ENCODE measurements around the gene SORCS3.
A peak's percentile ranks its signal among the peaks of the same experiment; 100 is the strongest.

SORCS3 gene

GRCh38 chr10:105128111-105128510 lies 487.0 kb downstream of the SORCS3 start:
- no peak for DNase-seq

- DNase-seq, result no peak
Observed at GRCh38 chr10:105138358-105138757, 497.3 kb downstream of the SORCS3 start.

GRCh38 chr10:105139363-105139896 lies 498.3 kb downstream of the SORCS3 start:
- no peak for DNase-seq

GRCh38 chr10:105140600-105140999 lies 499.5 kb downstream of the SORCS3 start:
- no peak for DNase-seq

DNA sequence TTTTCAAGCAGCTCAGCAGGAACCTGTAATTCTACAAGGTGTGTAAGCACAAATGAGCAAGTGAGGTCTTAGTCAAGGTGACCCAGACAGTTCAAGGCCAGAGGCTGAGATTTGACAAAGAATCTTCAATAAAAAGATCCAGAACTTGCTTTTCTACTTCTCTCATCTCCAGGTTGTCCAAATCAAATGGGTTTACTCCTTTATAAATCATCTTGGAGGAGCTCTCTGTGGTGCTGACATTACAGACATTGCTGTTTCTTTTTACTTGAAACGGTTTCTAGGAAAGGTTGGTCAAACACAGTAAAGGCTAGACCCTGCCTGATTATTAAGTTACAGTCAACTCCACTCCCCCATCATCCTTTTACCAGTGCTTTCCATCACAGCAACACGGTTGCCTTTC lies 504.6 kb downstream of the SORCS3 start:
- DNase-seq, result no peak

GRCh38 chr10:105146436-105146835 lies 505.3 kb downstream of the SORCS3 start:
- DNase-seq, result no peak

GRCh38 chr10:105148456-105148855 lies 507.4 kb downstream of the SORCS3 start:
- no peak for DNase-seq

DNA sequence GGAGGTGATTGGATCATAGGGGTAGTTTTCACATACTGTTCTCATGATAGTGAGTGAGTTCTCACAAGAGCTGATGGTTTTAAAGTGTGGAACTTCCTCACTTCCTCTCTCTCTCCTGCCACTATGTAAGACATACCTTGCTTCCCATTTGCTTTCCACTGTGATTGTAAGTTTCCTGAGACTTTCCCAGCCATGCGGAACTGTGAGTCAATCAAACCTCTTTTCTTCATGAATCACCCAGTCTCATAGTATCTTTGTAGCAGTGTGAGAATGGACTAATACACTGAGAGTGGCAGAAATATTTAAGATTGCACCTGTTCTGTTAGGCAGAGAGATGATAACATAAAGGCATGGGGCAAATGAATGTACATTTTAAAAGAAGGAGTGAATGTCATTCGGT lies 507.8 kb downstream of the SORCS3 start:
- DNase-seq, result no peak

DNA sequence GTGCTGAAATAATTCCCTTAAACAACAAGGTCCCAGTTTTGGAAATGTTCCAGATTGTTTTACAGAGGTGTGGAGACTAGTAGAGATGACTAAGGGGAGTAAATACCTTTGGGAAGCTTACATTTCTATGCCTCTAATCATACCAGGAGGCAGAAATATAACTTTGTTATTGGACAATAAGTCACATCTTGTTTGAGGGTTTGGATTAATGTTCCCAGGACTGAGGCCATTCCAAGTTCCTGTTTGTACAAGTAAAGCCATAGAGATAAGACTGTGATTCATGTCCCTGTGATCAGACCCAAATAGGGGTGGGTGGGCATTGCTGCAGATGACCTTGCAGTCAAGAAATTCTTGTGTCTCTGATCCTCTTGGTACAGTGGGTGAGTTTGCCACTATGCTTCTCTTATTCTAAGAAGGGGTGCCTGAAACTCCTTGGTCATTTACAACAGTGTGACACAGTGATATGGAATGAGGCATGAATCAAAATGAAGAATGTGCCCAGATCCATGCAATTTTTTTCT lies 508.3 kb downstream of the SORCS3 start:
- DNase-seq, result no peak

DNA sequence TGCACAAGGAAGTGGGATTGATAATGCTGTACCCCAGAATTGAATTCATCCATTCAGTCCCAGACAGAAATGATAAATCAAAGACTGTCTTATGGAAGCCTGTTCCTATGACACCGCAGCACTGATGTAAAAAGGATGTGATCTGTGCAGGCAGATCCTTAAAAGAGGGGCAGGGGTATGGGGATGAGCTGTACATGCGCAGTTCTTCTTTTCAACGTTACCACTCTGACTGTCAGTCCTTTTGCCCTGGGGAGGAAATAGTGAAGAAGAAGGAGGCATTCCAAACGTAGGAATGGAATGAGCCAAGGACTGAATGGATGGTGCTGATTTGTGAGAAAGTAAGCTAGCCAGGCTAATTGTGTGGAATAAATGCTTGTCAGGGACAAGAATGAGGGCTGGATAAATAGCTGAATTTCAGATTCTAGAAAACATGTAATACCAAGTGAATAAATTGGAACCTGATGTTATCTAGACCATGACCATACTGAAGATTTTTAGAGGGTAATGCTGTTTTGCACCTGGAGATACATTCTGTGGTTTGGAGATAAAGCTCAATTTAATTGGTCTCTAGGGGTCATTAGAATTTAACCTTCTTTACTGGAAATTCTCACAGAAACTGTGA lies 509.3 kb downstream of the SORCS3 start:
- no peak for DNase-seq

DNA sequence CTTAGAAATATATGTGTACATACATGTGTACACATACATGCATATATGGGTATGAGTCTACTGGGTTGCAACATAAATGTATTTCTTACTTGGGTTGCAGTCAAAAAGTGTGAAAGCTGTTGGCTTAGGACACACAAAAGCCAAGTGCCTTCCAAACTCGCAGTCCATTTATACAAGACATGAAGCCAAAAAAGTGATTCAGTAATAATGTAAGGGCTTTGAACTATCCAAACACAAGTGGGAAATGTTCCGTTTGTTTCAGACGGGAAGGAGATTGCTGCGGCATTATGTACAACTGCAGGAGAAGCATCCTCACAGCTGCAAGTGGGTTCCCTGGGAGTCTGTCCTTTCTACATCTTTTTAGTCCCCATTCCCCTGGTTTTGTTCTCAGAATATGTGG lies 513.6 kb downstream of the SORCS3 start:
- no peak for DNase-seq

GRCh38 chr10:105159268-105159667 lies 518.2 kb downstream of the SORCS3 start:
- DNase-seq, result no peak

- no peak for DNase-seq
Observed at GRCh38 chr10:105161149-105161548, 520.1 kb downstream of the SORCS3 start.

DNA sequence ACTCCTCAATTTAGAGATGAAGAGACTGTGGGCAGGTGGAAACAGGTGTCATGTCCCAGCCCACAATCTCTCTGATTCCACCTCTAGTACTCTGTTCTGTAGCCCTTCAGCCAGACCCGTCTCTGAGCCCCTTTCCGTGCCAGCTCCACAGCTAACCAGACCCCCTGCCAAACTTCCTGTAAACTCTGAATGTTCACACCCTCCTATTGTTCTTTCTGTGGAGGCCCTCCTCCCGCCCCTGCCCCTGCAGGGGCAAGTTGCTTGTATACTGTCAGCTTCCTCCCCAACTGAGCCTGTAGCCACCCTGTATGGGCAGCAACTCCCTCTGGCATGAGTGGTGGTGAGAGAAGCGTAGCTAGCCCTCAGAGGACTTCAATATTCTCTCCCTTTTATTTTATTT lies 520.7 kb downstream of the SORCS3 start:
- DNase-seq, result no peak

GRCh38 chr10:105170521-105170920 lies 529.4 kb downstream of the SORCS3 start:
- DNase-seq, result peak in 1 of 2 experiments; percentile 0

GRCh38 chr10:105171945-105172344 lies 530.9 kb downstream of the SORCS3 start:
- DNase-seq, result no peak

DNA sequence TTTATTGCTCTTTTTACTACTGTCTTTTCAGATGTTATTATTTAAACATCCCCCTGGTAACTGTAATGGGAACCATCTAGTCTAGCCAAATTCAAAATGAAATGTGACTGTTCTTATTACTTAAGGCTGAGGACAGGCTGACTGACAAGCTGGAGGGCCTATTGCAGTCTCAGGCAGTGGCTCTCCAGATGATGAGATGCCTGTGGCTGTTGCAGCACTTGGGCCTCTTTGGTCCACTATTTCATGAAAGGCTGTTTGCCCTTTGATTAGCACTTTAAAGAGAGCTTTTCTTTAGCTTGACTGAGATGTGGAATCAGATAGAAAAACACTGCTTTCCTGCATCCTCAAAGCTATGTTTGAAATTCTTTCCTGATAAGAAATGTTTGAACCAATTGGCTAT lies 540.5 kb downstream of the SORCS3 start:
- DNase-seq, result no peak

DNA sequence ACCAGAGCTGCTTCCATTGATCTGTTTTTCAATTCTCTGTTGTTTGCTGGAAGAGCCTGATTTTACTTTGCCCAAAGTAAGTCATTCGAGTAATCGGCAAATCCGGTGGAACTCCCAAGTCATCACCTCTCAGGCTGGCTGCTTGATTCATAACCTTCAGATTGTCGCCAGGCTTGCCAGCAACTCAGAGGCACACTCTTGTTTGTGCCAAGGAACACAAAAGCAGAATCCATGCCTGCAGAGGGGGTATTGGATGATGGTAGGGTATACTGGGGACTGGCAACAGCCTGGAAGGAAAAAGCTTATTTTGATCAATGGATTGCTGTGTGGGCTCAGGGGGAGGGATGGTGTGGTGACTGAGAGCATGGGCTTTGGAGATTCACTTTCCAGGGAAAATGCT lies 542.4 kb downstream of the SORCS3 start:
- DNase-seq, result no peak

DNA sequence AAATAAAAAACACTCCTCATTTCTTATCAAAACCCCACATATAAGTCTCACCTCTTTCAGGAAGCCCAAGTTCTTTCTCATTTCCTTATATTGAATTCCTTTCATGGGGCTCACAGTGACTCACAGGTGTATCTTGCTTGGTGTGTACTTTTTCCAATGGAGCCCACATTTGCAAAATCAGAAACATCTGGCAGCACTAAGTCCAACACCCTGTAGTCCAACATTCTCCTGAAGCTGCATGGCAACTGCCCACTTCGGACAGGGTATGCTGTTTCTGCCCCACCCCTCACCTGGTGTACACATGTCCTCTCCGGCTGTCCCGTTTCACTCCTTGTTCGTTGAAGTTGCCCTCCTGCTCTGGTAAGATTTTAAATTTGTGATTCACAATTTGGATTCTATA lies 544.1 kb downstream of the SORCS3 start:
- DNase-seq, result no peak

GRCh38 chr10:105187243-105187642 lies 546.2 kb downstream of the SORCS3 start:
- DNase-seq, result no peak

DNA sequence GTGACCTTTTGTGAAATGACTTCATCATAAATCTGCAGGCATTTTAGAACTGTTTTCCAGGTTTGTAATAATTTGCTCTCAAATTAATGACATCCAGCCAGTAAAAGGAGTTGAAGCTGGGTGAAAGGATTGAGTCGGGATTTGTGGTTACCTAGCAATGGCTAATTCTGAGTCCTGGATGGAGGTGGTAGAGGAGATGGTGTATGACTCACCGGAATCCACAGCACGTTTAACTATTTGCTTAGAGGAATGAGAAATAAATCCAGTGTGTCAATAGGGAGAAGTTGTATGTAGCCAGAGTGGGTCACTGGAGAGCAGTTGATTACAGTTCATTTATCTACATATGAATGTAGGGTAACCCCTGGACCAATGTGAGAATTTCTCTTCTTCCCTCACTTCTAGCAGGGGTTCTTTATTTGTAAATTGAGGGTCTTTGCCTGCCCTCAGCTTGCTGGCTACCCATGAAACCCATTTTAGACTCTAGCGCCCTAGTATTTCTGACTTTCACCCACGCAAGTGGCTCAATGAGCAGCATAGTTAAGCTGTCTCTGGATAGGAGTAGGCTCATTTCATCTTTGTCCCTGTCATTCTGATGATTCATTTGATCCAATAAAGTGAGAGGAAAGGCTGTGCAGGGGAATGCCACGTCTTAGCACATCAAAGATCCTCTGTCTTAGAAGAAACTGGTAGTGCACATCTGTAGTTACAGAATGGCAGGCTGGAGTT lies 547.8 kb downstream of the SORCS3 start:
- no peak for DNase-seq

DNA sequence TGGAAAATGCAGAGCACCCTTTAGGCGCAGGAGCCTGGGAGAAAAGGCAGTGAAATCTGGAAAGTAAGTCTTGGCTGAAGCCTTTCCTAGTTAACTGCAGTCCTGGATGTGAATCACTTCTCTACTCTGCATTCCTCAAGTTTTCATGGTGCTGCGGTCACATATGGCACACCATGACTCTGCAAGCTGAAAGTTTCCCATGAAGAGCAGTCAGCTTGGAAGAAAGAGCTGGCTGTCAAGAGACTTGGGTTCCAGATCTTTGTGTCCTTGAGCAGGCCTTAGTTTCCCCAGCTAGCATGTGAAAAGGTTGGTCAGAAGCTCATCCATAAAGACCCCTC lies 548.3 kb downstream of the SORCS3 start:
- DNase-seq, result no peak

DNA sequence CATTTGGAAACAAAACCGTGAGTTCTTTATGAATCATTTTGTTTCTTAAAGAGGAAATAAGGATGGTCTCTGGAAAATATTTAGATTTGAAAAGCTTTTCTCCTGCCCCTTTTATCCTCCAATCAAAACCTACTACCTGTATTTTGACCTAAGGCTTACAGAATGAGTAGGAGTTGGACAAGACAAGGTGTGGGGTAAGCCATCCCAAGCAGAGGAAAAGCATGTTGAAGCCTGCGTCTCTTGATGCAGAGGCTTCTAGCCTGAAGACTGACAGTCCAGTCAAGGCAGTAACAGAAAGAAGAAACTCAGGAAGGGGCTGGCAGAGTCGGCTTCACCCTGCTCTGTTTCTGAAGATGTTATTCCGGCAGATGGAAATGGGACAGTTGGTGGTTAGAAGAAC lies 551.1 kb downstream of the SORCS3 start:
- DNase-seq, result no peak

DNA sequence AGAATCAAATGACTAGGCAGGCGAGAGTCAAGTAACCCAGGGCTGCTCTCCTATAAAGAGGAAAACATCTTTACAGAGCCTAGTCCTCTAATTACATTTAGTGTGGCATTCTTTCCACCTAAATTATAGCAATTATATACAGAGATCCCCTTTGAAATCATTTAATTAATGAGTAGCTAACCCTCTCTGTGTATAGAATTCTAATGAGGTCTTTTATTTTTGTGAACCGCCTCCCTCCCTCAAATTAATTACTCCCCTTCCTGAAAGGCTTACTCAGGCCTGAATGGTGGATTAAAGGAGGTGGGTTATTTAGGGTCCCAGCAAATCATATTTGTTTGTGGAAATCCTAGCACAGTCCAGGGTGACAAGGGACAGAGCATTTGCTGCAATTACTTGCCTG lies 551.8 kb downstream of the SORCS3 start:
- DNase-seq, result no peak

GRCh38 chr10:105195831-105196230 lies 554.7 kb downstream of the SORCS3 start:
- DNase-seq, result no peak

All from NCI-H1930 (cell line).